C4-2B (cell line): Measurements from ENCODE around the gene ZNF837.

Source experiments
- ZFX ChIP-seq: fragments of 450-650 bp; IDR thresholded peaks from 2 replicates; pipeline ENCODE4 v1.6.1; 2017
- TF ChIP-seq, protein P1 (sequence below): fragments of 450-650 bp; conservative IDR thresholded peaks from 2 replicates; pipeline ENCODE4 v1.5.1; 2017; ENCODE audit warnings: mild to moderate bottlenecking

DNA sequence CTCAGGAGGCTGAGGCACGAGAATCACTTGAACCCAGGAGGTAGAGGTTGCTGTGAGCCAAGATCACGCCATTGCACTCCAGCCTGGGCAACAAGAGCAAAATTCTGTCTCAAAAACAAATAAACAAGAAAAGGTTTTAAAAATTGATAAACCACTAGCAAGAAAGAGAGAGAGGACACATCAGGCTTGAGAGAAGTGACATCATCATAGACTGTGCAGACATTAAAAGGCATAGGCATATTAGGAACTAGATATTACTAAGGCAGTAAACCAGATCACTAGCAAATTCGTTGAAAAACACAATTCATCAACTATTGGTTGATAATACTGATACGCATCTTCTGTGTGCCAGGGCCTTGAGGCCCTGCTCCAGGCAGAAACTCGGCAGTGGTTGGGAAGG lies 35.3 kb downstream of the ZNF837 start:
- TF ChIP-seq, protein P1, sequence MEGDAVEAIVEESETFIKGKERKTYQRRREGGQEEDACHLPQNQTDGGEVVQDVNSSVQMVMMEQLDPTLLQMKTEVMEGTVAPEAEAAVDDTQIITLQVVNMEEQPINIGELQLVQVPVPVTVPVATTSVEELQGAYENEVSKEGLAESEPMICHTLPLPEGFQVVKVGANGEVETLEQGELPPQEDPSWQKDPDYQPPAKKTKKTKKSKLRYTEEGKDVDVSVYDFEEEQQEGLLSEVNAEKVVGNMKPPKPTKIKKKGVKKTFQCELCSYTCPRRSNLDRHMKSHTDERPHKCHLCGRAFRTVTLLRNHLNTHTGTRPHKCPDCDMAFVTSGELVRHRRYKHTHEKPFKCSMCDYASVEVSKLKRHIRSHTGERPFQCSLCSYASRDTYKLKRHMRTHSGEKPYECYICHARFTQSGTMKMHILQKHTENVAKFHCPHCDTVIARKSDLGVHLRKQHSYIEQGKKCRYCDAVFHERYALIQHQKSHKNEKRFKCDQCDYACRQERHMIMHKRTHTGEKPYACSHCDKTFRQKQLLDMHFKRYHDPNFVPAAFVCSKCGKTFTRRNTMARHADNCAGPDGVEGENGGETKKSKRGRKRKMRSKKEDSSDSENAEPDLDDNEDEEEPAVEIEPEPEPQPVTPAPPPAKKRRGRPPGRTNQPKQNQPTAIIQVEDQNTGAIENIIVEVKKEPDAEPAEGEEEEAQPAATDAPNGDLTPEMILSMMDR: no peak
- TF ChIP-seq ZFX: no peak
